Pancreas (tissue), 10 donors: ENCODE results near the gene CEBPB. TPM values are rescaled to one million over a fixed set of nuclear protein-coding genes. Genes with fewer than 3 reads are reported as not detected.
A peak's percentile ranks its signal among the peaks of the same experiment; 100 is the strongest.

Source experiments
- ATAC-seq, 4 donors: fragments of 200-7000 bp; cut with Tn5 transposase; one replicate each; pipeline versions ENCODE4 v1.8.0 to v1.9.1; 2020; ENCODE audit warnings: mild to moderate bottlenecking in 4 of 4, moderate library complexity in 4 of 4
- DNase-seq, 6 donors: peaks; one replicate each; pipeline ENCODE4 v3.0.0-alpha.2; 2020
- FAIRE-seq: peaks from 2 replicates; lab custom pipeline; 2012; peaks lifted over from hg19 to GRCh38; lab: Jason Lieb, UNC
- H3K27ac ChIP-seq, 4 donors: fragments of 200-600 bp; sonication (generic); 1 replicate in 3 of 4; 2 replicates in 1 of 4; pipeline versions ENCODE4 v1.5.0 to v1.8.0; 2020
- H3K27me3 ChIP-seq, 4 donors: fragments of 200-600 bp; one replicate each; pipeline ENCODE4 v1.8.0; 2021
- H3K36me3 ChIP-seq, 3 donors: fragments of 200-600 bp; sonication (generic) in 1 of 3; one replicate each; pipeline versions ENCODE4 v1.5.0 to v1.8.0; 2020 to 2021
- H3K4me1 ChIP-seq, 3 donors: fragments of 200-600 bp; one replicate each; pipeline ENCODE4 v1.8.0; 2021
- H3K4me3 ChIP-seq, 4 donors: fragments of 200-600 bp; sonication (generic) in 2 of 4; one replicate each; pipeline versions ENCODE4 v1.5.0 to v1.8.0; 2020 to 2021
- H3K9me3 ChIP-seq, 4 donors: fragments of 200-600 bp; one replicate each; pipeline ENCODE4 v1.8.0; 2021
- CTCF ChIP-seq, 4 donors: fragments of 200-600 bp; sonication (generic) in 3 of 4; IDR thresholded peaks; one replicate each; pipeline versions ENCODE4 v1.5.0 to v1.8.0; 2021; ENCODE audit warnings: antibody characterized with exemption in 4 of 4
- WGBS, 2 donors: extraction: QIAGEN DNeasy Blood & Tissue Kit; methylation state at CpG; one replicate each; pipeline ENCODE4 v1.1.7; 2013; 5-methylcytosine and 5-hydroxymethylcytosine counted together
- intact Hi-C, 3 donors: fragments of 100-400 bp; cut with DNase I; formaldehyde crosslinking; loops; one replicate each; pipeline versions ENCODE4 v1.11.1 to v1.14.2; 2022
- polyA plus RNA-seq, 2 donors: library from polyadenylated mRNA; stranded (reverse); fragments of 200-250 nt; gene quantifications; one replicate each; pipeline ENCODE4 v1.2.3, GENCODE V29; 2013
- total RNA-seq, 6 donors: library from RNA; stranded (reverse); fragmentation: NEBNext Ultra II Directional in 4 of 6; extraction: Animal tissue kit (Norgen Biotek cat#: 25700) in 4 of 6; gene quantifications; one replicate each; pipeline versions ENCODE4 v1.2.1 to v1.2.4, GENCODE V29; 2021 to 2023
- donor health status: healthy with polysubstance abuse.
- donor health status: DM: no; HTN: no; CAD: no; lungs with moderate emphysema.
- donor health status: DM: no; HTN: no; CAD: no.
- donor health status: control.
- donor health status: control.
- donor health status: Bipolar disorder and iron deficiency.
- donor health status: DM: yes; HTN: yes; CAD: no.
- donor health status: DM: no; HTN: no; CAD: no.
- donor health status: DM: no; HTN: no; CAD: no.
- donor health status: DM: yes; HTN: yes; CAD: no.

CEBPB gene
- total and polyA plus RNA-seq, 8 donors, result 10.9 to 83.4 (median 31.2) TPM

GRCh38 chr20:50240092-50240491 is 49.5 kb downstream of the CEBPB start:
- peak in 1 of 6 donors; percentile 18 for DNase-seq
- ATAC-seq, result no peak
- FAIRE-seq, result no peak
- WGBS, 2 donors, result 60 to 63% methylated on average over 9 of the region's 9 CpGs
- intact Hi-C loops, result no loop called here
- peaks cover 0 to 6% (median 4%) of the 10 kb centered on the region in 3 donors for H3K4me1 ChIP-seq
- no peak overlapping the region for H3K27ac ChIP-seq
- TF ChIP-seq CTCF (IDR thresholded peaks at IDR 0.05), result no peak
- no peaks in the 10 kb centered on the region for H3K9me3 ChIP-seq
- no peak overlapping the region for H3K4me3 ChIP-seq
- H3K36me3 ChIP-seq, result no peaks in the 10 kb centered on the region
- no peaks in the 10 kb centered on the region for H3K27me3 ChIP-seq

GRCh38 chr20:50242178-50242514 is 51.5 kb downstream of the CEBPB start:
- no peak for DNase-seq
- Histone ChIP-seq H3K27ac (peak overlapping the region in 2 of 4 donors; percentile 76 to 83), H3K4me1 (peaks cover 0 to 6% (median 4%) of the 10 kb centered on the region in 3 donors), H3K27me3 (no peaks in the 10 kb centered on the region), H3K36me3 (no peaks in the 10 kb centered on the region), H3K4me3 (no peak overlapping the region), H3K9me3 (no peaks in the 10 kb centered on the region)
- 88 to 90% methylated on average over 6 of the region's 6 CpGs for WGBS, 2 donors
- intact Hi-C loops, result no loop called here
- FAIRE-seq, result no peak
- ATAC-seq, result no peak
- no peak for TF ChIP-seq CTCF (IDR thresholded peaks at IDR 0.05)

Other genes with a start within 250 kb of the CEBPB start
- 1 to 10 TPM in 2 of 6 donors, under 1 TPM in 4; 0.31 to 1.8 (median 0.52) TPM for gene SNAI1, start 207.8 kb upstream of the CEBPB start, total RNA-seq
- 1 to 10 TPM; 2.1 to 2.9 TPM for gene SNAI1, start 207.8 kb upstream of the CEBPB start, polyA plus RNA-seq
- gene UBE2V1, start 77.7 kb upstream of the CEBPB start, total RNA-seq, result 10 to 100 TPM; 43.6 to 61.7 (median 53.3) TPM
- gene UBE2V1, start 77.7 kb upstream of the CEBPB start, polyA plus RNA-seq, result 10 to 100 TPM; 37.9 to 59.3 TPM
- gene PEDS1, start 37.1 kb upstream of the CEBPB start, total RNA-seq, result 1 to 10 TPM; 3.5 to 9.8 (median 6.1) TPM
- 10 to 100 TPM in 1 of 2 donors, 1 to 10 TPM in 1; 9.0 to 11.0 TPM for gene PEDS1, start 37.1 kb upstream of the CEBPB start, polyA plus RNA-seq